ENCODE measurements around the gene CYP4X1.

DNA sequence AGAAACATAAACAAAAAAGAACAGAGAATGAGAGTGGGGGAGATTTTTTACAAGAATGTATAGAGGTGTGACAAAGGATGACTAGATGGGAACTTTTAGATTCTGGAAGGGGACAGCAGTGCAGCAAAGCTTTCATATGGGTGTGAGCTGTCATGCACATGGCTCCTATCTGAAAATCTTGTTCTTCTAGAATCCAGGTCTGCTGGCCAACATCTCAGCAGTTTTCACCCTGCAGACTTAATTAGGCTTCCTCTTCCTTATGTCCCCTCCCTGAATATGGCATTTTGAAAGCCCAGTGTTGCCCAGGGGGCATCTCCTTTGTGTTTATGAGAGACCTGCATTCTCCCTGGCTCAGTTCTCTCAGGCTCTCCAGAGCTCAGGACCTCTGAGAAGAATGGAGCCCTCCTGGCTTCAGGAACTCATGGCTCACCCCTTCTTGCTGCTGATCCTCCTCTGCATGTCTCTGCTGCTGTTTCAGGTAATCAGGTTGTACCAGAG, 43.7 kb downstream of the CYP4X1 start, which contains the start of gene CYP4Z1:
- TF ChIP-seq POLR2A (IDR thresholded peaks at IDR 0.05) (no peak), CTCF (IDR thresholded peaks at IDR 0.05) (no peak)
